Hindlimb muscle (tissue), 1 donor: ENCODE results near the gene SYNGAP1. TPM values are rescaled to one million over a fixed set of nuclear protein-coding genes. Genes with fewer than 3 reads are reported as not detected.
"Not testable (repeated sequence)": the region's sequence is repeated elsewhere in the genome, so short reads cannot be mapped to it uniquely, and the experiment has no call there.

Experiments used
- DNase-seq: peaks from one replicate; pipeline ENCODE4 v3.0.0-alpha.2; 2013
- polyA plus RNA-seq: library from polyadenylated mRNA; unstranded; fragments of 120-200 nt; gene quantifications from one replicate; pipeline ENCODE4 v1.2.1, GENCODE V29; 2013; ENCODE audit not compliant: insufficient read length

The SYNGAP1 gene
- polyA plus RNA-seq, result 30.5 TPM

DNA sequence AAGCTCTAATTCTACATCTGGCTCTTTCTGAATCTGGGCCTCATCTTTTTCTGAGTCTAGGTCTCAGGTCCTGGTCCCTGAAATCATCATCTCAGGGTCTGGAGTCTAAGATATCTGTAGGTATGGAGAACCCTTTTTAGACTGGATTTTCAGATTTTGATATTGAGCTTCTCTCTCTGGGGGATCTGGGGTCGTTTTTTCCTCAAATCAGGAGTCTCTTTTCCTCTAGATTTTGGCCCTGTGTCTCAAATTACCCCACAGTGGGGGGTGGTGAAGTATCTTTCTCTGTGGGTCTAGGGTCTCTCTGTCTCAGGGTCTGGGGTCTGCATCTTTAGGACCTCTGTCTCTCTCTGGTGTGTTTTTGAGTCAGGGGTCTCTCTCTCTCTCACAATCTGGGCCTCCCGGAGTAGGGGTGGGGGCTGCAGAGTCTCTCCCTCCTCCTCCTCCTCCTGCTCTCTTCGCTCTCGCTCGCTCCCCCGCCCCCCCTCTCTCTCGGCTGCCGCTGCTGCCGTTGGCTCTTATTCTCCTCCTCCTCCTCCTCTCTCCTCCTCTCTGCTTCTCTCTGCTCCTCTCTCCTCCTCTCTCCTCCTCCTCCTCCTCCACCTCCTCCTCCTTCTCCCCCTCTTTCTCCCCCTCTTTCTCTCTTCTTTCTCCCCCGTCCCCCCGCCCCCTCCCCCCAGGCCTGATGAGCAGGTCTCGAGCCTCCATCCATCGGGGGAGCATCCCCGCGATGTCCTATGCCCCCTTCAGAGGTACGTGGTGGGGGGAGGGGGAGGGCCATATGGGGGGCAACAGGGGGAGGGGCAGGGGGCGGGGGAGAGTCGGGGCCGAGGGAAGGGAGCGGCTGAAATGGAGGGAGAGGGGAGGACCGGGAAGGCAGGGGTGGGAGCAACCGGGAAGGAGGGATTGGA lies at the start of gene SYNGAP1:
Gene SYNGAP1, plus strand, starts transcription at position 486 of the 911 bp plus-strand sequence. Its CDS starts 200 bp downstream, at position 686.
- peak; percentile 80 for DNase-seq

DNA sequence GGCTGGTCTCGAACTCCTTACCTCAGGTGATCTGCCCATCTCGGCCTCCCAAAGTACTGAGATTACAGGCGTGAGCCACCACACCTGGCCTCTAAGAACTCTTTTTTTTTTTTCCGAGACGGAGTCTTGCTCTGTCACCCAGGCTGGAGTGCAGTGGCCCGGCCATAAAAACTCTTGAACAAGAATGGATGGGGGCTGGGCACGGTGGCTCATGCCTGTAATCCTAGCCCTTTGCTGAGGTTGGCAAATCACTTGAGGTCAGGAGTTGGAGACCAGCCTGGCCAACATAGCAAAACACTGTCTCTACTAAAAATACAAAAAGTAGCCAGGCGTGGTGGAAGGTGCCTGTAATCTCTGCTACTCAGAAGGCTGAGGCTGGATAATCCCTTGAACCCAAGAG lies 48.0 kb upstream of the SYNGAP1 start:
- not testable (repeated sequence) for DNase-seq

- no peak for DNase-seq
Observed at GRCh38 chr6:33372526-33373123, 47.2 kb upstream of the SYNGAP1 start.

GRCh38 chr6:33373960-33374910 lies 45.6 kb upstream of the SYNGAP1 start:
- no peak for DNase-seq

- DNase-seq, result peak; percentile 89
Observed at GRCh38 chr6:33375143-33375671, 44.7 kb upstream of the SYNGAP1 start.

DNA sequence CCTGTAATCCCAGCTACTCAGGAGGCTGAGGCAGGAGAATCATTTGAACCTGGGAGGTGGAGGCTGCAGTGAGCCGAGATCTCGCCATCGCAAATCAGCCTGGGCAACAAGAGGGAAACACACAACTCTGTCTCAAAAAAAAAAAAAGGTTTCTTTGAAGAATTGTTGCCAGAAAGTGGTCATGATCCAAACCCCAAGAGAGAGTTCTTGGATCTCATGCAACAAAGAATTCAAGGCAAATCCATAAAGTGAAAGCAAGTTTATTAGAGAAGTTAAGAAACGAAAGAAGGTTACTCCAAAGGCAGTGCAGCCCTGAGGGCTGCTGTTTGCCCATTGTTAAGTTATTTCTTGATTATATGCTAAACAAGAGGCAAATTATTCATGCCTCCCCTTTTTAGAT lies 42.7 kb upstream of the SYNGAP1 start:
- DNase-seq, result peak; percentile 34

GRCh38 chr6:33379184-33379583 lies 40.7 kb upstream of the SYNGAP1 start:
- DNase-seq, result not testable (repeated sequence)

DNA sequence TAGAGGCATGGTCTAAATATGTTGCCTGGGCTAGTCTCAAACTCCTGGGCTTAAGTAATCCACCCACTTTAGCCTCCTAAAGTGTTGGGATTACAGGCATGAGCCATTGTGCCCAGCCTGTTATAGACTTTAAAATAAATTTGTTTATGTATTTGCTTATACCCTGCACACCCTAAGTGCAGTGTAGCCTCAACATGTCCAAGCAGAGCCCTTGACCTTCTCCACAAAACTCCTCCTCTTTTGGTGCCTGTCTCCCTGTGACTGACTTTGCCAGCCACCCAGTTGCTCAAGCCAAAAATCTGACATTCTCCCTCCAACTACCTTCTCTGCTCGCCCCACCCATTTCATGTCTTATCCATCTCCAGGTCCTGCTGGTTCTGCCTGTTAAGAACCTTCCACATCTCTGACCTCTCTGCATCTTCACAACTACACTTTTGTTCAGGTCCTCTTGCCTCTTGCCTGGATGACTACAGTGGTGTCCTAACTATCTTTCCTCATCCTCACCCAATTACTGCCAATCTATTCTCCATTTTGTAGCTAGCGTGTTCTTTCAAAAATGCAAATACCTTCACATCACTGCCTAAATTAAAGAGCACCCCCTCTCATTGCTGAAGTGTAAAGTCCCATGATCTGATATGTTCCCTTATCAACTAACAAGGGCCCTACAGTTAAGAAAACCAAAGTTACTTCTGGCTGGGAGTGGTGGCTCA lies 39.4 kb upstream of the SYNGAP1 start:
- DNase-seq, result no peak

DNA sequence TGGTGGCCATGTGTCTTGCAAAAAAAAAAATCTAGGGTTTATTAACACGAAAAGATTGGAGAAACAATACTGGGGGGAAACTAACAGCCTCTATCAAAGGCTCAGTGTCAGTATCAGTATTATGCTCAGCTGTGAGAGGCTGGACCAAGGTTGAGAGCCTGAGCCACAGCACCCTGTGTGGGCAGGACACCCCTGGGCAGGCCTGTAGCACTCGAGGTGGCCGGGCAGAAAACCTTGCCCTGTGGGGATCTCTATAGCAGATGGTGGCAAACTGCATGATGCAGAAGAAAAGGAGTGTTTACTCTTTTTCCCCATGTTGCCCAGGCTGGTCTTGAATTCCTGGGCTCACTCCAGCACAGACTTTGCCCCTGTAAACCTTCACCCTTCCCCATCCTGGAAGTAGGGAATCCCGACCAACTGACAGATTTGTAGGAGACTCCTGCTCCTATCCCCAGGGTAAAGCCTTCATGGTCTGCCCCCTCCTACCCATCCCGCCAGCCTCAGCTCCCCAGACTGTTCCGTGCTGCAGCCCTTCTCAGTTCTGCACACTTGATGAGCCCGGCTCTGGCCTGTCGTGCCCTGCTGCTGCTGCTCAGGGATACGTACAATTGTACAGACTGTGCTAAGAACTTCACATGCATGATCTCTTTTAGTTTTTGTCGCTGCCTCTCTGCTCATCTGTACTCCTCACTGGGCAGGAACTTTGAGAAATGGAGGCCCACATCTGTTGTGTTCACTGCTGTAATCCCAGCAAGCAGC lies 36.3 kb upstream of the SYNGAP1 start:
- no peak for DNase-seq

GRCh38 chr6:33384581-33385020 lies 35.3 kb upstream of the SYNGAP1 start:
- no peak for DNase-seq

DNA sequence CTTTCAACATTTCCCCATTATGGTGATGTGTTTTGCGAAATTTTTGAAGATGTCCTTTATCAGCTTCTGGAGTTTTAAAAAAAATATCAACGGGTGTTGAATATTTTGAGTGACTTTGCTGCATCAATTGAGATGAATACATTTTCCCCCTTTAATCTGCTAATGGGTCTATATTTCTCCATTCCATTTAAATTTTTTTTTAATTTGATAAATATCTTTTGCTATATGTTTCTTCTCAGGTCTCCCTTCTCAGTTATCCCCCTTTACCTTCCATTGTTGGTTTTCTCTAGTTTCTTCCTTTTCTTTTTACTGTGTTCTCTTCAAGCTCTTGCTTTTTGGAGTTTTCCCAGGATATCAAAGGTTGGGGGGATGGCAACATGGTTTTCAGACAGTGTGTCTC lies 29.7 kb upstream of the SYNGAP1 start:
- no peak for DNase-seq

DNA sequence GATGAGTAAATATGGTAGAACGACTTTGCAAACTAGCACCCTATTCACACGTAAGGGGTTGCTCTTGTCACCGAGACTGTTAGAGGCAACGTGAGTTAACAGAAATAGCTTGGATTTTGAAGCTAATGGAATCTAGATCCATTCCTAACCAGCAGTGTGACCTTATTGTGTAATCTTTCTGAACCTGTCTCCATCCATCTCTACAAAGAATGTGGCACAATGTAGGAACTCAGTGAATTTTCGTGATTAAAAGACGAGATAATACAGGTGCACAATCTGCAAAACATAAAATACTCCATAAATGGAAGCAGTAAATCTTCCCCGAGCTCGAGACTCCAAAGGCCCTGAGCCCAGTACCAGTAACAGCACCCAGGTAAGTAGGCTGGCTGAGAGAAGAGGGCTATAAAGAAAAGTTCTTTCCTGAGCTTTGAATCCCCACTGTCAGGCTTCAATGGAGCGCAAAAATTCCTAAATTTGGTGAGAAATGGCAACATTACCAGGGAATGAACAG lies 29.0 kb upstream of the SYNGAP1 start:
- DNase-seq, result no peak

- DNase-seq, result peak; percentile 99
Observed at GRCh38 chr6:33391278-33391921, 28.5 kb upstream of the SYNGAP1 start, which contains the start of gene KIFC1. Gene KIFC1 (plus strand): TSS chr6:33391823. CDS start chr6:33391986, 163 bp downstream.

GRCh38 chr6:33391922-33392594 lies 27.8 kb upstream of the SYNGAP1 start:
- no peak for DNase-seq

DNA sequence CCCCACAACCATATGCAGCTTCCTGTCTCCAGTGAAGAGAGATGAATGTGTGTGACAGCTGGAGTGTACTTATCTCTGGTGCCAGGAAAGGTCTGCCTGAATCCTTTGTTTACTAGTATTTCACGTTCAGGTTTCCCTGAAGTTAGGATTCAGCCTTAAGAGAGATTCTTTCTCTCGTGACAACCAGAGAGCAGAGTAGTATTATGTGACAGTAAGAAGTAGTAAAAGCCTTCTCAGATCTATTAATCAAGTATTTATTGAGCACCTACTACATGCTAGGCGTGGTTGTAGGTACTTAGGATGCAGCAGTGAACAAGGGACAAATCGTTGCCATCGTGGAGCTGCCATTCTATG lies 27.3 kb upstream of the SYNGAP1 start:
- no peak for DNase-seq

- no peak for DNase-seq
Observed at GRCh38 chr6:33392979-33393378, 26.9 kb upstream of the SYNGAP1 start.

GRCh38 chr6:33397541-33397940 lies 22.3 kb upstream of the SYNGAP1 start:
- no peak for DNase-seq

- not testable (repeated sequence) for DNase-seq
Observed at GRCh38 chr6:33398601-33399000, 21.3 kb upstream of the SYNGAP1 start.

GRCh38 chr6:33399881-33400280 lies 20.0 kb upstream of the SYNGAP1 start:
- not testable (repeated sequence) for DNase-seq
